Measurements from ENCODE around the gene ADCY9. TPM values are rescaled to one million over a fixed set of nuclear protein-coding genes. Genes with fewer than 3 reads are reported as not detected.

ADCY9 gene
- total RNA-seq, 1 donor from 2014 or later, result 31.9 TPM

- Mint-ChIP-seq H3K4me1 (ENCODE audit: low read depth) (peaks cover 38% of the 10 kb centered on the region), H3K4me3 (ENCODE audit: unreplicated experiment) (no peak overlapping the region), H3K27me3 (ENCODE audit: low read depth) (no peaks in the 10 kb centered on the region), H3K9me3 (ENCODE audit: low read depth) (no peaks in the 10 kb centered on the region), H3K36me3 (ENCODE audit: low read depth) (peaks cover 4% of the 10 kb centered on the region), H3K27ac (ENCODE audit: unreplicated experiment) (no peak overlapping the region)
- DNase-seq (ENCODE audit: low spot score), result no peak
- no peak for TF ChIP-seq CTCF (IDR thresholded peaks at IDR 0.05)
These were observed 107.1 kb downstream of the ADCY9 start for GRCh38 chr16:4009177-4009576.

GRCh38 chr16:4008116-4008515 lies 108.1 kb downstream of the ADCY9 start:
- peaks cover 4% of the 10 kb centered on the region for H3K36me3 Mint-ChIP-seq (ENCODE audit: low read depth)
- no peak overlapping the region for H3K4me3 Mint-ChIP-seq (ENCODE audit: unreplicated experiment)
- no peak overlapping the region for H3K27ac Mint-ChIP-seq (ENCODE audit: unreplicated experiment)

GRCh38 chr16:4006397-4006999 lies 109.7 kb downstream of the ADCY9 start:
- Mint-ChIP-seq H3K4me3 (ENCODE audit: unreplicated experiment) (no peak overlapping the region), H3K4me1 (ENCODE audit: low read depth) (peaks cover 12% of the 10 kb centered on the region), H3K36me3 (ENCODE audit: low read depth) (peaks cover 4% of the 10 kb centered on the region), H3K27ac (ENCODE audit: unreplicated experiment) (no peak overlapping the region), H3K27me3 (ENCODE audit: low read depth) (no peaks in the 10 kb centered on the region), H3K9me3 (ENCODE audit: low read depth) (no peaks in the 10 kb centered on the region)
- no peak for TF ChIP-seq CTCF (IDR thresholded peaks at IDR 0.05)
- no peak for DNase-seq (ENCODE audit: low spot score)

More at GRCh38 chr16:4008116-4008515, 108.1 kb downstream of the ADCY9 start:
- TF ChIP-seq CTCF (IDR thresholded peaks at IDR 0.05), result no peak
- no peaks in the 10 kb centered on the region for H3K9me3 Mint-ChIP-seq (ENCODE audit: low read depth)
- peaks cover 28% of the 10 kb centered on the region for H3K4me1 Mint-ChIP-seq (ENCODE audit: low read depth)
- H3K27me3 Mint-ChIP-seq (ENCODE audit: low read depth), result no peaks in the 10 kb centered on the region
- DNase-seq (ENCODE audit: low spot score), result no peak

GRCh38 chr16:4005731-4006130 lies 110.5 kb downstream of the ADCY9 start:
- Mint-ChIP-seq H3K4me1 (ENCODE audit: low read depth) (peaks cover 10% of the 10 kb centered on the region), H3K36me3 (ENCODE audit: low read depth) (peaks cover 4% of the 10 kb centered on the region), H3K9me3 (ENCODE audit: low read depth) (no peaks in the 10 kb centered on the region), H3K27me3 (ENCODE audit: low read depth) (no peaks in the 10 kb centered on the region), H3K4me3 (ENCODE audit: unreplicated experiment) (no peak overlapping the region), H3K27ac (ENCODE audit: unreplicated experiment) (no peak overlapping the region)
- DNase-seq (ENCODE audit: low spot score), result no peak
- no peak for TF ChIP-seq CTCF (IDR thresholded peaks at IDR 0.05)

- TF ChIP-seq CTCF (IDR thresholded peaks at IDR 0.05), result no peak
- H3K27ac Mint-ChIP-seq (ENCODE audit: unreplicated experiment), result no peak overlapping the region
- peaks cover 3% of the 10 kb centered on the region for H3K36me3 Mint-ChIP-seq (ENCODE audit: low read depth)
- no peaks in the 10 kb centered on the region for H3K9me3 Mint-ChIP-seq (ENCODE audit: low read depth)
- no peaks in the 10 kb centered on the region for H3K27me3 Mint-ChIP-seq (ENCODE audit: low read depth)
- H3K4me1 Mint-ChIP-seq (ENCODE audit: low read depth), result peaks cover 15% of the 10 kb centered on the region
- H3K4me3 Mint-ChIP-seq (ENCODE audit: unreplicated experiment), result no peak overlapping the region
- DNase-seq (ENCODE audit: low spot score), result no peak
These were observed 111.0 kb downstream of the ADCY9 start for GRCh38 chr16:4005281-4005680.
